Fibroblast of lung (primary cell): ENCODE results near the gene NSMCE3. TPM values are rescaled to one million over a fixed set of nuclear protein-coding genes. Genes with fewer than 3 reads are reported as not detected.

Source experiments
- DNase-seq, 2 donors: peaks; one replicate each; pipeline versions ENCODE4 v3.0.0 to v3.0.0-alpha.2; 2010; ENCODE audit warnings: low read depth in 2 of 2
- H2AFZ ChIP-seq: 2 replicates; pipeline ENCODE4 v1.5.1; 2012; ENCODE audit warnings: low read length, control low read depth, inconsistent platforms
- H3K27ac ChIP-seq: 2 replicates; pipeline ENCODE4 v1.5.1; 2011; ENCODE audit warnings: low read length, control low read depth; ENCODE audit not compliant: insufficient read depth
- H3K27me3 ChIP-seq: 2 replicates; pipeline ENCODE4 v1.5.1; 2011; ENCODE audit warnings: mild to moderate bottlenecking, low read length; ENCODE audit not compliant: control insufficient read depth, insufficient read depth
- H3K36me3 ChIP-seq: 2 replicates; pipeline ENCODE4 v1.5.1; 2011; ENCODE audit warnings: low read length; ENCODE audit not compliant: control insufficient read depth, insufficient read depth
- H3K4me1 ChIP-seq: 2 replicates; pipeline ENCODE4 v1.5.1; 2011; ENCODE audit warnings: low read length; ENCODE audit not compliant: control insufficient read depth, insufficient read depth; ENCODE audit errors: extremely low read depth
- H3K4me2 ChIP-seq: 2 replicates; pipeline ENCODE4 v1.5.1; 2011; ENCODE audit warnings: low read length, control low read depth; ENCODE audit not compliant: insufficient read depth; ENCODE audit errors: extremely low read depth
- H3K4me3 ChIP-seq, 4 experiments: fragments of 200-600 bp in 1 of 4; sonication (generic) in 1 of 4; replicated peaks in 1 of 4; 2 replicates each; pipeline ENCODE4 v1.5.1; 2011 to 2016; ENCODE audit warnings: low read length in 4 of 4, low read depth in 3 of 4, mild to moderate bottlenecking in 3 of 4, control low read depth in 2 of 4, inconsistent platforms in 1 of 4, mixed read lengths in 1 of 4; ENCODE audit not compliant: insufficient read depth in 1 of 4; ENCODE audit errors: control extremely low read depth in 1 of 4
- H3K79me2 ChIP-seq: 2 replicates; pipeline ENCODE4 v1.5.1; 2012; ENCODE audit warnings: mild to moderate bottlenecking, low read length, inconsistent platforms; ENCODE audit not compliant: control insufficient read depth, insufficient read depth
- H3K9ac ChIP-seq: 2 replicates; pipeline ENCODE4 v1.5.1; 2011; ENCODE audit warnings: mild to moderate bottlenecking, low read length, control low read depth; ENCODE audit not compliant: insufficient read depth
- H3K9me3 ChIP-seq: 2 replicates; pipeline ENCODE4 v1.5.1; 2012; ENCODE audit warnings: low read depth, low read length; ENCODE audit not compliant: control insufficient read depth, insufficient read depth
- H4K20me1 ChIP-seq: 2 replicates; pipeline ENCODE4 v1.5.1; 2011; ENCODE audit warnings: low read length; ENCODE audit not compliant: control insufficient read depth, insufficient read depth; ENCODE audit errors: extremely low read depth
- CTCF ChIP-seq, 2 donors: IDR thresholded peaks in 1 of 2; conservative IDR thresholded peaks in 1 of 2; 1 replicate in 1 of 2; 2 replicates in 1 of 2; pipeline ENCODE4 v1.5.1; 2011 to 2012; ENCODE audit warnings: low read length in 2 of 2, control low read depth in 1 of 2, inconsistent platforms in 1 of 2, low read depth in 1 of 2, mild to moderate bottlenecking in 1 of 2
- EZH2 ChIP-seq: IDR thresholded peaks from 2 replicates; pipeline ENCODE4 v1.5.1; 2012; ENCODE audit warnings: low read length, control low read depth, mild to moderate bottlenecking; ENCODE audit errors: missing control alignments
- polyA plus RNA-seq, 2 donors: library from polyadenylated mRNA; depleted of rRNA in 1 of 2; stranded (reverse) in 1 of 2; unstranded in 1 of 2; fragments of >200 nt; gene quantifications; 2 replicates each; pipeline ENCODE4 v1.2.1, GENCODE V29; 2011 to 2012; ENCODE audit warnings: missing spikeins in 1 of 2
- total RNA-seq: library from RNA; depleted of rRNA; stranded (reverse); fragments of >200 nt; gene quantifications from 2 replicates; pipeline ENCODE4 v1.2.1, GENCODE V29; 2014

Gene NSMCE3
- total and polyA plus RNA-seq, 2 donors (not counting 1 experiment from before 2014, with no cell fraction given), result 7.2 to 8.8 TPM

GRCh38 chr15:29275855-29276254, 6.2 kb upstream of the NSMCE3 start:
- DNase-seq, result no peak
- H3K36me3 ChIP-seq, result no peaks in the 10 kb centered on the region
- H3K9ac ChIP-seq, result no peak overlapping the region
- H3K9me3 ChIP-seq, result no peaks in the 10 kb centered on the region
- no peak overlapping the region for H3K4me2 ChIP-seq
- no peaks in the 10 kb centered on the region for H4K20me1 ChIP-seq
- no peaks in the 10 kb centered on the region for H3K27me3 ChIP-seq
- H3K79me2 ChIP-seq, result no peaks in the 10 kb centered on the region
- TF ChIP-seq EZH2, result no peak
- no peak for TF ChIP-seq CTCF (conservative IDR thresholded peaks at IDR 0.05 in 1 of 2, IDR thresholded peaks at IDR 0.05 in 1 of 2; ENCODE audit: low read depth in 1 of 2, low read length in 2 of 2)
- H2AFZ ChIP-seq, result no peak overlapping the region
- no peak overlapping the region for H3K27ac ChIP-seq
- peaks cover 10% of the 10 kb centered on the region for H3K4me1 ChIP-seq
- no peak overlapping the region for H3K4me3 ChIP-seq

GRCh38 chr15:29274946-29275345, 5.3 kb upstream of the NSMCE3 start:
- TF ChIP-seq CTCF (conservative IDR thresholded peaks at IDR 0.05 in 1 of 2, IDR thresholded peaks at IDR 0.05 in 1 of 2; ENCODE audit: low read depth in 1 of 2, low read length in 2 of 2) (no peak), EZH2 (no peak)
- Histone ChIP-seq H3K27ac (no peak overlapping the region), H3K36me3 (no peaks in the 10 kb centered on the region), H3K9ac (no peak overlapping the region), H3K79me2 (no peaks in the 10 kb centered on the region), H3K4me2 (no peak overlapping the region), H3K4me1 (peaks cover 10% of the 10 kb centered on the region), H2AFZ (no peak overlapping the region), H4K20me1 (no peaks in the 10 kb centered on the region), H3K27me3 (no peaks in the 10 kb centered on the region), H3K9me3 (no peaks in the 10 kb centered on the region), H3K4me3 (no peak overlapping the region)
- DNase-seq, result no peak

GRCh38 chr15:29272219-29272618, 2.6 kb upstream of the NSMCE3 start:
- H2AFZ ChIP-seq, result no peak overlapping the region
- H3K9ac ChIP-seq, result no peak overlapping the region

More at GRCh38 chr15:29272219-29272618, 2.6 kb upstream of the NSMCE3 start:
- Histone ChIP-seq H4K20me1 (peaks cover 3% of the 10 kb centered on the region), H3K4me1 (no peaks in the 10 kb centered on the region), H3K27ac (no peak overlapping the region), H3K4me3 (no peak overlapping the region), H3K4me2 (no peak overlapping the region), H3K79me2 (peaks cover 13% of the 10 kb centered on the region), H3K36me3 (no peaks in the 10 kb centered on the region), H3K9me3 (no peaks in the 10 kb centered on the region), H3K27me3 (no peaks in the 10 kb centered on the region)
- no peak for TF ChIP-seq CTCF (conservative IDR thresholded peaks at IDR 0.05 in 1 of 2, IDR thresholded peaks at IDR 0.05 in 1 of 2; ENCODE audit: low read depth in 1 of 2, low read length in 2 of 2)
- TF ChIP-seq EZH2, result no peak
- DNase-seq, result no peak
